Activated naive CD4-positive, alpha-beta T cell (primary cell): ENCODE data around the gene CLMN.

ENCODE experiments used
- DNase-seq, 4 experiments: peaks; one replicate each; lab custom pipeline; 2025; lab: John Stamatoyannopoulos, UW

Gene CLMN

DNA sequence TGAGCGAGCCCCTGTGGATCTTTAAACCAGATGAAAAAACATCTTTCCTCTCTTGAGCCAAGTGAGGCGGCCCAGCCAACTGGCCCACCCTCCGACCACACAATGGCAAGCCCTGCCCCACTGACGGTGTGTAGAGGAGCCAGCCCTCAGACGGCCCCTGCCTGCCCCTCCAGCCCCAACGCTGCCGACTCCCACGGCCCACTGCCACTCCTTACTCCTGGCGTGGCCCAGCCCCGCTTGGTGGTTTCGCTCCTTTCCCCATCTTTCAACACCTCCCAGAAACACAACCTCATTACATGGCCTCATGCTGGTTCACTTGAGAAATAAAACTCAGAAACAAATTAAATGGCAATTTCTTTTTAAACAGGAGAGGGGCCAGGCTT, 81.8 kb downstream of the CLMN start:
- no peak for DNase-seq

DNA sequence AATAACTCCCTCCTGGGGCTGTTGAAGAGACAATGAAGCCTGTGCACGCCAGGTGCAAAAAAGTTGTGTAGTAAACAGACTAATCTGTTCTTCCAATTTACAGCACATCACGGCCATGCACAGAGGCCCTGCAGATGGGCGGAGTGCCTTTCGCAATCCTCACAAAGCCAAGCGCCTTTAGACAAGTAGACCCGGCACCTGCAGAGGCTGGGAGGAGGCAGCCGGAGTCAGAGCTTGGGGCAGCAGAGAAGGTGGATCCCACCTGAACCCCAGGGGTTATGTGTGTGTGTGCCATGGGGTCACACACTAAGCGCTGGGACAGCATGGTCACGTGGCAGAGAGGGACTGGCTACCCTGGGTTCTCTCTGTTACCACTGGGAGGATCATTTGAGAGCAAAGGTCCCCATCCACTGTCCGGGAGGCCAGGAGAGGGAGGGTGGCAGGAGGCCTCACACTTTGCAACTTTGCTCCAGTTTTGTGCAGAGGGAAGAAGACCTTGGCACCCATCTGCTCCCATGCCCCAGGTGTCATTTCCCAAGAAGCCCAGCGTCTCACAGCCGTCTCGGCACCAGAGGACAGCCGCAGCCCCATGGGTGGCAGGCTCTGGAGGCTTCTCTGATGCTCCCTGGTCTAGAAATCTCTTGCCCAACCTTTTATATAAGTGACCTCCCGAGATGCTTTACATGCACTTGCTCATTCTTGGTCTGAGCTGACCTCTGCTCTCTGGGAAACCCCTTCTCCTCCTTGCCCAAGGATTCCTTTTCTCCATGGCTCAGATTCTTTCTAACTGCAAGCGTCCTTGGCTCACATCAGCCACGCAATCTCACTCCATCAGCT, 82.4 kb downstream of the CLMN start:
- DNase-seq = no peak

DNA sequence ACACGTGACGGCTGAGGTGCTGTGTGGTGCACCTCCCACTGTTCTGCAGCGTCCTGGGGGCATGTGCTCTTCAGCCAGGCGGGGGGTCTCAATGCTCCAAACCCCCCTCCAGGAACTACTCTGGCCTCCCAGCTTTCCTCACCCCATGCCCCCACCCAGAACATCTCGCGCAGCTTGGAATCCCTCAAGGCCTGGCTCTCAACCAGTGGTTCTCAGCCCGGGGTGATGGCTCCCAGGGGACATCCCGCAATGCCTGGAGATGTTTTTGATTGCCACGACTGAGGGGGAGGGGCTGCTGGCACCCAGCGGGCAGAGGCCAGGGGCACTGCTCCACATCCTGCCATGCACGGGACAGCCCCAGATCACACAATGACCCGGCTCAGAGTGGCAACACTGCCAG, 83.5 kb downstream of the CLMN start:
- DNase-seq = no peak

DNA sequence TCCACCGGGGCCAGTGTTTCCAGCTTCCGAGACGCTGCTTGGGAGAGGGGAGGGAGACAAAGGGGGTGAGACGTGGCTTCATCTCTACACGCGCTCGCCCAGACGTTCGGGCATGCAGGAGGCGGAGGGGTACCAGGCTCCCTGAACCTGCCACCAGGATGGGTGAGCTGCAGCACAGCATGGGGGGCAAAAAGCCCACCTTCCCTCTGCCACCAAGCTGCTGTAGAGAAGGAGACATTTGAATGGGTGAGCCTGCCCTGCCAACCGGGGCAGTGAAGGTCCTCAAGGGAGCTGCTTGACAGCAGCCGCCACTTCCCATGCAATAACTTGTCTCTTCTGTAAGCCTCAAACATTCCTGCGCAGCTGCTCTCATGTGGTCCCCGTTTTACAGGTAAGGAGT, 83.9 kb downstream of the CLMN start:
- no peak for DNase-seq

DNA sequence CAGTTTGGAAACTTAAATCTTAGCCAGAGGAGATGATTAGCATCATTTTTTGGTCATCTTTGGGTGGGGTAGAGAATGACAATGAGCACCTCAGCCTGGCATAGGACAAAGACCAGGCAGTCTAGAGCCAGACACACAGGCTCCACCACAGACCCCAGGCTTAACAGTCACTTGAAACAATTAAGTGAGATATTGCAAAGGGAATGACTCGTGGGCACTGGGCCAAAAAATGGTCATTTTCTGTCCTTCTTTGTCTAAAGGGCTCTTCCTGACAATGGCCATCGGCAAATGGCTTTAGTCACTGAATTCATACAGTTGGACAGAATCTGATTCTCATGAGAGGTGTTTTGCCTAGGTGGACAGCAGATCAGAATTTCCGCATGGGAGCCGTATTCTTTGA, 84.4 kb downstream of the CLMN start:
- DNase-seq = no peak

DNA sequence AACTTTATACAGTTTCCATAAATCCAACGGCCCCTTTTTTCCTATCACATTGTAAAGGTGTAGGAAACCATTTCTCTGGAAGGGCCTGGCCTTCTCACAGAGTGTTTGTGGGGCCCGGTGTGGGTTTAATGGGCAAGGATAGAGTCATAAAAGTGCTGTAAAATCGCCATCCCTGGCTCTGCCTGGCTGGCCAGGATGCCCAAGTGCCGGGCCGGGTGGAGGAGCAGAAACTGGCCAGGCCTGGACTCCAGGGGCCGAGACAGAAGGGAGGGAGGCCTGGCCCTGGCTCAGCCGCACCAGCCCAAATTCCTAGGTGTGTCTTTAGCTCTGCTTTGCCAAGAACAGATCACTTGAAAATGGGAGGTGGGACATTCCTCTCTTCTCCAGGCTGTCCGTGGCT, 85.3 kb downstream of the CLMN start:
- DNase-seq = no peak

DNA sequence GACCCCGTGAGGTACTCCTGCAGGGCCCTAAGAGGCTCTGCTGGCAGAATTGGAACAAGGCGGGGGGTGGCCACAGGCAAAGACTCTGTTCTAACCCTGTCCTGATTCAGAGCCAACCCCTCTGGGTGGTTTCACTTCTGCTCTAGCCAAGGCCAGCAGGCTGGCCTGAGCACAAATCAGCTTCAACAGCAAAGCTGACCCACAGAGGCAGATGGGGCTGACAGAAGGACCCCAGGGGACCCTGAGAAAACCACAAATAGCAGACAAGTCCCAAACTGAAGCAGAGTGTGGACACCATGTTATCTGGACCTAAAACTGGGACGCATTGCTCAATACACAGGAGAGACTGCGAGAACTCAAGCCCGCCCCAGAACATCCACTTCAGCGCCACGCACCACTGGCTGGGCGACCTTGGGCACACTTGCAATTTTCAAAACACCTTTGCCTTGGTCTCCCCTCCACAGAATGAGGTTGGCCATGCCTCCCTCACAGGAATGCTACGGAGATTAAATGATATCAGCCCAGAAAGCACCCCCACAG, 85.9 kb downstream of the CLMN start:
- no peak for DNase-seq

DNA sequence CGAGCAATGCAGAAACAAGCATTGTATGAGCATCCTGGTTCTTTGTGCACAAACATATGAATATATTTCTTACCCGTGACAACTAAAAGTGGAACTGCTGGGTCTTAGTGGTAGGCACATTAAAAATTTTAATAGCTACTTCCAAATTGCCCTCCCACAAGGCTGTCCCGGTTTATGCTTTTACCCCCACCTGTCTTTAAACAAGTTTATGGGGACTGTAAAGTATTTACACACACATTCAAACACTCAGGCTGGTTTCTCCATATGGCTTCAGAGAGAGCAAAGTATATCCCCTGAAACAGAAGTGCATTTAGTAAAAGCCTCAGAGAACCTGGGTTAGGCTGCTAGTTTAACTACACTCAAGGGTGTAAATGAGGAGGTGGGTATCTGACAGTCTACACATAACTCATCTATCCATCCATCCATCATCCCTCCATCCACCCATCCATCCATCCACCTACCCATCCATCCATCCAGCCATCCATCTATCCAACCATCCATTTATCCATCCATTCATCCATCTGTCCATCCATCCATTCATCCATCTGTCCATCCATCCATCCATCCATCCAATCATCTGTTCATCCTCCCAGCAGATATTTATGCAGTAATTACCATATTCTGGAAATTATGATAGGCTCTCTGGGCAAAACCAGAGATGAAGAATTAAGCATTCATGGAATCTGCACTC, 86.7 kb downstream of the CLMN start:
- DNase-seq = no peak

DNA sequence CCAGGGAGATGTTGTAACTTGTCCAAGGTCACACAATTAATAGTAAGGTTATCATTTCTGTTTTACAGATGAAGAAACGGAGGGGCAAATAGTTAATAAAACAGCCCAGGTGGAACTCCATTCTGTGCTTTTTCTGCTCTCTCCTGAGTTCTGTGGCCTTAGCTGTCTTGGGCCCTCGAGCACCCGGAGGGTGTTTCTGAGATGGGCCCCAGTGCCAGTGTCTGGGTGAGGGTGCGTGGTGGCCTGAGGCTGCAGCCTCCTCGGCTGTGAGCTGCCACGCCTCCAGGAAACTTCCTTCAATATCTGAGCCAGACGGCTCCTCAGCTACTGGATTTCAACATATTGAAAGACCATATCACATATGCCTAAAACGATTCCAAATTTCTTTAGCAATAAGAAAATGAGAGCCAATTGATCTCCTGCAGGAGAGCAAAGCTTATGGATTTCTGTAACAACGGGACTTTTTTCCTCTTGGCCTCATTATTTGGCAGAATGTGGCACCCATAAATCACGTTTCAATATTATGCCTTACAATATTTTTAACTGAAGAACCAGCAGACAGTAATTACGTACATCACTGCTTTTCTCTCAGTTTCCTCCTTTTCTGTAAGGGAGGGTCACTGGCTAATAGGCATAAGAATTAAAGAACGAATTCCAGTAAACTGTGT, 87.6 kb downstream of the CLMN start:
- DNase-seq = no peak

DNA sequence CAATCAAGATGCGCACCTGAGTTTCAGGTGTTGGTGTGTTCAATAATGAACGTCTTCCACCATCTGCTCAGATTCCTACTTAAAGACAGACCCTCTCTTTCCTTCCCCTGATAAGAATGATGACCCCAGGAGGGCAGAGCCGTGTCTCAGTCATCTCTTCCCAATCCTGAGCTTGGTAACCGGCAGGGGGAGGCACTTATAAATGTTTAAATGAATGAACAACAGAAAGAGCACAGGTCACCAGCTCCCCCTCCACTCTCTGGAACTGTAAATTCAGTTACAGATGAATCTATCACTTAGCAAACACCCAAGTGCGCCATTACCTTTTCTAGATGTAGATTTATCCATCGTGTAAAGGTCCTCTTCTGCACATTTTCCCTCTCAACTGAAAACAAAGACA, 90.0 kb downstream of the CLMN start:
- DNase-seq = no peak

DNA sequence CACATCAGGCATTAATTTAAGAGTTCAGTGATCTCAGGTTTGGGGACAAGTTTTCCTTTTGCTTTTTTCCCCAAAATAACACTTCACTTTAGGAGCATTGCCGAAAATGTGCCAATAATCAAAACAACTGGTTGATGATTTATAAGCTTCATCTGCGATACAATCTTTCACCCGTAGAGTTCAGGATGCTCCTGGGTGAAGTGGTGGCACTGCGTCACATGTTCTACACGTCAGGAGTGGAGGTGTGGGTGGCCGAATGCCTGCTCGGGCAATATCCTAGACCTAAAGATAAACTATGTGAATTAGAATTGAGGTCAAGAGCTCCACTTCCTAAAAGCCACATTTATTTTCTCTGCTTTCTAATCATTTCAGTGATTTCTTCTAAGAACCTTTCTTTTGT, 91.5 kb downstream of the CLMN start:
- DNase-seq = no peak

DNA sequence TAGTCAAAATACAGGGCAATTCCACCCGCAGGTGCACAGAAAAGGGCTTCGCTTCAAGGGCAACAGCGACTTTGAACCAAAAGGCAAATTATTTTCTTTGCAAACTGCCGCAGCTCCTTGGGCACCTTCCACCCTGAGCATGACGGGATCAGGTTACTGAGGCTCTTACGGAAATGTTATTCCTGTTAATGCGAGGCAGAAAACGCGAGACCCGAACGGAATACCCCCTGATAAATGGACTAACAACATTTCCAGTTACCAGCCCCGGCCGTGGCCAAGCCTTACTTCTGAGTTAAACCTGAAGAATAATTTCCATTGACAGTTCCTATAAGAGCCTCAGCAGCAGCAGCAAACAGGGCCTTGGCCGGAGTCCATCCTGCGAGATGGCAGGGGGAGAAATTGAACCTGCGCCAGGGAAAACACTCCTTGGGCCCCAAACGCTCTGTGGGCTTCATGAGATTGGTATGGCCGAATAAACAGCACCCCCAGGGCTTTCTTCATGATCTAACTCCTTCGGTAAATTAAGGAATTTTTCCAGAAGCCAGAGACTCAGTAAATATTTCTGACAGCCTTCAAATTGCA, 92.3 kb downstream of the CLMN start:
- DNase-seq = no peak

DNA sequence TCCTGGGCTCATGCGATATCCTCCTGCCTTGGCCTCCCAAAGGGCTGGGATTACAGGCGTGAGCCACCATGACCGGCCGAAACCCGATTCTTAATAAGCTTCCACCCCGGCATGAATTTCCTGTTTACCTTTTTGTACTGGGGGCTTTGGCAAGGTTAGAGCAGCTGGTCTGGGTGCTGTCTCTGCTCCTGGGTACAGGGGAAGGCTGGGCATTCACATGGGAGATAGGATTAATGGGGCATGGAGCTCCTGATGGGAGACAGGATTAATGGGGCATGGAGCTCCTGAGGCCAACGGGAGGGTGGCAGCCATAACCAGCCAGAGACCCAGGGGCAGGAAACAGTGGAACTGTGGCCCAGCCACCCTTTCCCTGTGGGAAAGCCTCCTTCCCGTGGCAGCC, 92.9 kb downstream of the CLMN start:
- DNase-seq = no peak

DNA sequence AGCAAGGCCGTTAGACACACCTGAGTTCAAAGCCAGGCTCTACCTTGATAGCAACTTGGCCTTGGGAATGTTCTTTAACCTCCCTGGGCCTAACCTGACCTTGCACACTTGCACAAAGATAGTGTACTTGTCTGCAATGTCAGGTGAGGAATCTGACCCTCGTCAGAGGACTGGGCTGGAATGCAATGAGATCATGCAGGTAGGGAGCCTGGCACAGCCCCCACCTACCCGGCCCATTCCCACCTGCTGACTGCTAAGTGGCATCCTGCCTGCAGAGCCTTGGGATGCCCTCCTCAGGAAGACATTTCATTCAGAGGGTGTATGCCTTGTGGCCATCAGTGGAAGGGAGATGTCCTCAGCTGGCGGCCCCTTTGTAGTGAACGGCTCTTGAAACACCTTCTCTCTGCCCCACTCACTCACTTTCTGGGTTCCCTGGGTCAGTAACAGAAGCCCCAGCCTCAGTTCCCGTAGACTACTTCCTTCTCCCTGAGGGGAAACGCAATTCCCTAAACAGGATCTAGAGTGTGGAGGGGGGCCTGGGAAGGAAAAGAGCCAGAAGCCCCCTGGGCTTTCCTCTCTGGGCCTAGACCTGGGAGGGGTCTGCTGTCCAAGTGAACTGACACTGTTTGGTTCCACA, 94.3 kb downstream of the CLMN start:
- DNase-seq = no peak

DNA sequence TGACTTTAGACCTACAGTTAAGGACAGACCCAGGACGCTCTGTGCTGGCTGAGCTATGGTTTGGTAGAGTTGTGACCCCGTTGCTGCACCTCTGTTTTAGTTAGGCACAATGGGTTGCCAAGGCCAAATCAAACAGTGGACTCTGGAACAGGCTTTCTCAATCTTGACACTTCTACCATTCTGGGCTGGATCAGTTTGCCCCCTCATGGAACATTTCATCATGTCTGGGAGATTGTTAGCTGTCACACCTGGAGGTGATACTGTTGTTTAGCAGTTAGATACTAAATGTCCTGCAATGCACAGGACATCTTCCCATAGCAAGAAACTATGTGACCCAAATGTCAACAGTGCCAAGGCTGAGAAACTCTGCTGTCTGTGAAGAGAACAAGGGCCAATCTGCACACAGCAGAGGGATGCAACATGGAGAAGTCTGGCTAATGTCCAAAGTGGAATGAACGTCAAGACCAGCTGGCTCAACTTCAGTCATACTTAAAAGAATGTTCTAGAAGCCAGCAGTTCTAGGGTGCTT, 96.8 kb downstream of the CLMN start:
- DNase-seq = no peak

DNA sequence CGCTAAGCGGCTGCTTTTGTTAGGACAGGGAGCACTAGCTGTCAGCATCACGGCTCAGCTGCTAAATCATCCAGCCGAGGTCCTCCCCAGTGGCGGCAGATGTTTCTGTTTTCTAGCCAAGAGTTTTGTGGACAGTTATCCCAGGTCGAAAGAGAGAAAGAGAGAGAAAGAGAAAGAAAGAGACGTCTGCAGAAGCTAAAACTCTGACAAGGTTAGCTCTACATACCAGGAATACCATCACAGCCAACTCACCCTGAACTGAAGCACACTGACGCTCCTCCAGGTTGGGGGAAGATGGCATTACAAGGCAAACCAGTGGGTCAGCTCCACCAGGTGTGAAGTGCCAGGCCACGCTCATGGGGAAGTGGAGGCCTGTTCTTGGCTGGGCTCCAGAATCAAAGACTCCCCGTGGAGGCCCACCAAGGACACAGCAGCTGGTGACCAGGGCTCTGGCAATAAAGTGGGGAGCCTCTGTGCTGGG, 97.5 kb downstream of the CLMN start:
- no peak for DNase-seq

DNA sequence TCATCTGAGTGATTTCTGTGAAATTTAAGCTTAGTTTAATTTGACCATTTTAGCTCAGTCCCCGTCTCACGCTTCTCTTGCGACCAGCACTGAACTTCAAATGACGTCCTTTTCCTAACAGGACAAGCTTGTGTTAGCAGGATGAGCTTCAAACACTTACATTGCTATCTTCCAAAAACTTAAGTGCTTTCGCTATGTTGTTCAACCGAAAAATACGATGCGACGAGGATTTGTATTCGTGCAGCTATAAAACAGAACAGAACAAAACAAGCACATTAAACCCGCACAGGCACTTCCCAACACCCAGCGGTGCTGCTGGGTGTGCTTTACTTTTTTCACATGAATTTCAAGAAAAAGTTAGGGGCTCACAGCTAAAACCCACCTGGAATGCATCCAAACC, 98.2 kb downstream of the CLMN start:
- DNase-seq = no peak

DNA sequence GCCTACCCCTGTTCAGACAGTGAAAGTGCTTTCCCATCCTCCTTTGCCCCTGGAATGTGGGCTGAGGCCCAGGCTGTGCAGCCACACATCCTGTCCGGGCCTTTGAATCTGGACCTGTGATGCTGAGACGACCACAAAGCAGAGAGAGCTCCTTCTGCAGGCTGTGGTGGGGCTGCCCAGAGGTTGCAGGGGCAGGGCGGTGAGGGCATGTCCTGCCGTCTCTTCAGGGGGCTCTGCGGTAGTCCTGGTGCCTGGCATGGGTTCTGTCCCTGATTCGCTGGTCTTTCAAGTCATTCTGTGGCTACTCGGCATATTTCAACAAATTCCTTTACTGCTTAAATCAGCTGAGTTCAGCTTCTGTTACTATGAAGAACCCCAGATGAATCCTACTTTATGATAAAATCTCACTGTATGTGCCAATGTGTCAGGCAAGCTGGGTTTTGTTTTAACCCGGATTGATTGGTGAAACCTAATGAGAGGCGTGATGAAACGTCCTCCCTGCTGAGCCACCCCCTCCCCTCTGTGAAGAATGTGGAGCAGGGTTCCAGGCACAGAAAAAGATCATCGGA, 99.0 kb downstream of the CLMN start:
- no peak for DNase-seq

DNA sequence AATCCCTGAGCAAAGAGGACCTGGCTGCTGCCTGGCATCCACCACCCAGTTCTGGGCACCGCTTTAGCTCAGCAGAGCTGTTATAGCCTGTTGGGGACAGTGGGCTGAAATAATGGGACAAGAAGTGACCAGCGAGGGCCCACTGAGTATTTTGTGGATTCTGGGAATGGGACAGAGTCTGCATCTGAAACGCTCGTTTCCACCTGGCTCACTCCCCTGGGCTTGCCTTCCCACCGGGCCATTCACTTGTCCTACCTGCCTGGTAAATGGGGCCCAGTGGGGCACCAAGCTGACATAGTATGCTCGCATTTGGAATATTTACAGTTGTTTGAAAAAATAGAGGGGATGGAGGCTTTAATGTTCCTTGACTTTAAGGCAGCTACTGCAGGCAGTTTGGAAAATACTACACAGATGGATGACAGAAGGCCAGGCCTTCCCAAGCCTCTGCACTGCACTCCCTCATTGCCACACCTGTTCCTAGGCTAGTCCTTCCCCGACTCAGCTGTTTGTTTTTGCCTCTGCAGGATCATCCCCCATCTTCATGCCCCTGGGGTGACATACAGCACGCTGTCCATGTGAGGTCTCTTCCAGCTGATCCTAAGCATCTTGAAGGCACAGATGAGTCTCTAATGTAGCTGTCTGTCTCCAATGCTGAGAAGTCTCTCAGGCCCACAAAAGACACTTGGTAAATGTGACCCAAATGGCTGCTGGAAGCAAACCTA, 101.1 kb downstream of the CLMN start:
- DNase-seq = no peak

DNA sequence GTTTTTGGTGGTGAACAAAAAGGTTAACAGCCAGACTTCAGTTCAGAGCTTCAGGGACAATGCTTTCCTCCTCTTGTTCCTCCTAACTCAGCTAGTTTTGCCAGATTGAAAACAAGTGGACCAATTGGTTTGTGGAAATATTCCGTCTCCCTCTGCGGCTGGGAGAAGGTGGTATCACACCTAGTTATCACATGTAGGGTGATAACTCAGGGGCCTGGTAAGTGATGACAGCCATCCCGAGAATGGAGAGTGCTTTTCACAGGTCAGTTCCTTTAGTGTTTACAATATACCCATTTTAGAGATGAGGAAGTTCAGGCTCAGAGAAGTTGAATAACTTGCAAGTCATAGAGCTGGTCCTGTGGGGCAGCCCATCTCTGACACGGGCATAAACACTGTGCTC, 101.7 kb downstream of the CLMN start:
- no peak for DNase-seq
